NCI-H510A (cell line): Measurements from ENCODE around the gene PRR9.
A peak's percentile ranks its signal among the peaks of the same experiment; 100 is the strongest.
"Not testable (repeated sequence)": the region's sequence is repeated elsewhere in the genome, so short reads cannot be mapped to it uniquely, and the experiment has no call there.

Experiments used
- DNase-seq: peaks from one replicate; lab custom pipeline; 2025; lab: John Stamatoyannopoulos, UW

Gene PRR9

GRCh38 chr1:153217212-153217611, at the start of gene PRR9:
Gene PRR9, plus strand, starts transcription at chr1:153217584. Its CDS starts 561 bp downstream, at chr1:153218145.
- DNase-seq = no peak

- DNase-seq = no peak
These were observed 48.7 kb upstream of the PRR9 start for GRCh38 chr1:153168686-153169085.

GRCh38 chr1:153174624-153175023, 42.8 kb upstream of the PRR9 start:
- DNase-seq = no peak

- DNase-seq = no peak
These were observed 38.5 kb upstream of the PRR9 start for GRCh38 chr1:153178922-153179321.

GRCh38 chr1:153180556-153180955, 36.8 kb upstream of the PRR9 start:
- DNase-seq = no peak

- not testable (repeated sequence) for DNase-seq
These were observed 29.1 kb upstream of the PRR9 start for GRCh38 chr1:153188301-153188700.

- DNase-seq = no peak
These were observed 27.0 kb upstream of the PRR9 start for GRCh38 chr1:153190373-153190772.

GRCh38 chr1:153192697-153193096, 24.7 kb upstream of the PRR9 start:
- DNase-seq = no peak

GRCh38 chr1:153194331-153195050, 22.9 kb upstream of the PRR9 start:
- DNase-seq = no peak

GRCh38 chr1:153195216-153195615, 22.2 kb upstream of the PRR9 start:
- no peak for DNase-seq

- no peak for DNase-seq
These were observed 15.4 kb upstream of the PRR9 start for GRCh38 chr1:153202006-153202405.

GRCh38 chr1:153203130-153203529, 14.3 kb upstream of the PRR9 start, which contains the start of gene LELP1:
Gene LELP1, plus strand, starts transcription at chr1:153203430. Its CDS starts 1,278 bp downstream, at chr1:153204708.
- no peak for DNase-seq

GRCh38 chr1:153206631-153207030, 10.8 kb upstream of the PRR9 start:
- DNase-seq = no peak

GRCh38 chr1:153210206-153210605, 7.2 kb upstream of the PRR9 start:
- no peak for DNase-seq

GRCh38 chr1:153212201-153212600, 5.2 kb upstream of the PRR9 start:
- DNase-seq = no peak

GRCh38 chr1:153213519-153213918, 3.9 kb upstream of the PRR9 start:
- no peak for DNase-seq

GRCh38 chr1:153217744-153218416, 496 bp downstream of the PRR9 start:
- no peak for DNase-seq

- no peak for DNase-seq
These were observed 3.4 kb downstream of the PRR9 start for GRCh38 chr1:153220606-153221303.

- DNase-seq = peak; percentile 19
These were observed 5.9 kb downstream of the PRR9 start for GRCh38 chr1:153223040-153223891.

- no peak for DNase-seq
These were observed 10.4 kb downstream of the PRR9 start for GRCh38 chr1:153227810-153228209.

- no peak for DNase-seq
These were observed 11.1 kb downstream of the PRR9 start for GRCh38 chr1:153228491-153228890.
